Gastrocnemius medialis (tissue), 4 donors: ENCODE data around the gene CPE.

Experiments used
- CTCF ChIP-seq, 5 experiments: fragments of 450-650 bp in 3 of 5; fragments of 200-600 bp in 2 of 5; sonication (generic) in 2 of 5; IDR thresholded peaks in 4 of 5; conservative IDR thresholded peaks in 1 of 5; 1 replicate in 4 of 5; 2 replicates in 1 of 5; pipeline ENCODE4 v1.5.1; 2016 to 2019; ENCODE audit warnings: antibody characterized with exemption in 5 of 5, mild to moderate bottlenecking in 3 of 5, moderate library complexity in 3 of 5
- POLR2A ChIP-seq, 2 donors: fragments of 450-650 bp; IDR thresholded peaks; one replicate each; pipeline ENCODE4 v1.6.1; 2017; ENCODE audit warnings: antibody characterized with exemption in 2 of 2, mild to moderate bottlenecking in 2 of 2, moderate library complexity in 2 of 2

- TF ChIP-seq CTCF (IDR thresholded peaks at IDR 0.05 in 4 of 5, conservative IDR thresholded peaks at IDR 0.05 in 1 of 5) (no peak), POLR2A (IDR thresholded peaks at IDR 0.05) (no peak)
Measured at GRCh38 chr4:165343353-165344191, 35.2 kb upstream of the CPE start.
